Measurements from ENCODE around the gene DAGLA.

The DAGLA gene

DNA sequence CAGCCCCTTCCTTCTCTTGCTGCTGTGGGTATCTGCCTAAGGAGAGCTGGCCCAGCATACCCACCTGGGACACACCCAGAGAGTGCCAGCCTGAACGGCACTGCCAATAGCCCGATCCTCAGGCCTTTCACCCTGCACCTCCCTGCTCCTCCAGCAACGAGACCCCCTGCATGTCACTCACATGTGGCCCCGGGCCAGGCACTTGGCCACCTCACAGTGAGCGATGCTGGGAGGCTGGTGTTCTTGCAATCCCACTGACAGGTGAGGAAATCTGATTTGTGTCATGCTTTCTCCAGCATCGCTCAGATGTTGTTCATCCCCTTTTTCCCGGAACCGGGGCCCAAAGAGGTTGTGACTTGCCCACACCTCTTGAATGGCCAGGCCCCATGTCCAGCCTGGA is 20.5 kb downstream of the DAGLA start:
- TF ChIP-seq, protein P1, sequence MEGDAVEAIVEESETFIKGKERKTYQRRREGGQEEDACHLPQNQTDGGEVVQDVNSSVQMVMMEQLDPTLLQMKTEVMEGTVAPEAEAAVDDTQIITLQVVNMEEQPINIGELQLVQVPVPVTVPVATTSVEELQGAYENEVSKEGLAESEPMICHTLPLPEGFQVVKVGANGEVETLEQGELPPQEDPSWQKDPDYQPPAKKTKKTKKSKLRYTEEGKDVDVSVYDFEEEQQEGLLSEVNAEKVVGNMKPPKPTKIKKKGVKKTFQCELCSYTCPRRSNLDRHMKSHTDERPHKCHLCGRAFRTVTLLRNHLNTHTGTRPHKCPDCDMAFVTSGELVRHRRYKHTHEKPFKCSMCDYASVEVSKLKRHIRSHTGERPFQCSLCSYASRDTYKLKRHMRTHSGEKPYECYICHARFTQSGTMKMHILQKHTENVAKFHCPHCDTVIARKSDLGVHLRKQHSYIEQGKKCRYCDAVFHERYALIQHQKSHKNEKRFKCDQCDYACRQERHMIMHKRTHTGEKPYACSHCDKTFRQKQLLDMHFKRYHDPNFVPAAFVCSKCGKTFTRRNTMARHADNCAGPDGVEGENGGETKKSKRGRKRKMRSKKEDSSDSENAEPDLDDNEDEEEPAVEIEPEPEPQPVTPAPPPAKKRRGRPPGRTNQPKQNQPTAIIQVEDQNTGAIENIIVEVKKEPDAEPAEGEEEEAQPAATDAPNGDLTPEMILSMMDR (IDR thresholded peaks at IDR 0.05; ENCODE audit: insufficient read depth, low read length, poor library complexity, severe bottlenecking) = no peak
- no peak for TF ChIP-seq EZH2phosphoT487 (conservative IDR thresholded peaks at IDR 0.05; ENCODE audit: low read length)
- Histone ChIP-seq H3K79me2 (ENCODE audit: insufficient read depth, low read length) (no peaks in the 10 kb centered on the region), H3K9ac (ENCODE audit: low read length) (no peak overlapping the region), H3K9me3 (ENCODE audit: insufficient read depth, low read length) (no peaks in the 10 kb centered on the region), H3K4me2 (ENCODE audit: low read depth, low read length, poor library complexity, severe bottlenecking) (no peak overlapping the region), H2AFZ (ENCODE audit: low read depth, low read length, severe bottlenecking) (no peak overlapping the region), H3K9me2 (replicated peaks; ENCODE audit: insufficient read depth, low read length) (no peaks in the 10 kb centered on the region), H3F3A (ENCODE audit: insufficient read depth) (no peaks in the 10 kb centered on the region), H4K20me1 (ENCODE audit: low read depth, low read length) (no peaks in the 10 kb centered on the region), H3K36me3 (ENCODE audit: low read length) (no peaks in the 10 kb centered on the region), H3K27me3 (ENCODE audit: low read length) (no peaks in the 10 kb centered on the region), H3K4me3 (ENCODE audit: insufficient read depth, low read length, poor library complexity, severe bottlenecking) (no peak overlapping the region), H3K27ac (ENCODE audit: low read depth, low read length) (no peak overlapping the region)

DNA sequence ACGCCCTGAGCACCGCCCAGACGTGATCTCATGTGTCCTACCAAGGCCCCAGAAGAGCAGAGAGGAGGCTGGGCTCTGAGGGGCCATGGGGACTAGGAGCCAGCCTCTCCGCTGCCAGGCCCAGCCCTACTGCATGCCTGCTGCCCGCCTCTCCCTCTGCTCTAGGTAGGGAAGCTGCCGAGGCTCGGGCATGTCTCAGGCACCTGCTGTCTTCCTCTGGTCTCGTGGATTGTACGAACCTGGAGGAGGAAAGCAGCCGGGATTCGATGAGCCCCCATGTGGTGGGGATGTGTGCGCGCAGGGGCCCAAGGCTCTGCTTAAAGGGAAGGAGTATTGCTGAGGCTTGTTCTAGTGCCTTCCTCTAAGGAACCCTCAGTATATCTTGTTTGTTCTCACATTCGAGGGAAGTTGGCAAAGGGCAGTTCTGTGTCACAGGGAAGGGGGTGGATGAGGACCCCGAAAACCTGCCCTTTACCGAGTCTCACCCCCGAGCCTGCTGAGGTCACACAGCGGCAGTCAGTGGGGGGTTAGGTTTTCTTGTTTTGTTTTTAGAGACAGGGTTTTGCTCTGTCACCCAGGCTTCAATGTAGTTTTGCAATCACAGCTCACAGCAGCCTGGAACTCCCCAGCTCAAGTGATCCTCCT is 21.2 kb downstream of the DAGLA start:
- Histone ChIP-seq H3K4me3 (ENCODE audit: insufficient read depth, low read length, poor library complexity, severe bottlenecking) (no peak overlapping the region), H2AFZ (ENCODE audit: low read depth, low read length, severe bottlenecking) (no peak overlapping the region), H3K9ac (ENCODE audit: low read length) (no peak overlapping the region), H3K27me3 (ENCODE audit: low read length) (no peaks in the 10 kb centered on the region), H3K4me2 (ENCODE audit: low read depth, low read length, poor library complexity, severe bottlenecking) (no peak overlapping the region), H3K36me3 (ENCODE audit: low read length) (no peaks in the 10 kb centered on the region), H3K27ac (ENCODE audit: low read depth, low read length) (no peak overlapping the region), H3K9me3 (ENCODE audit: insufficient read depth, low read length) (no peaks in the 10 kb centered on the region), H3K79me2 (ENCODE audit: insufficient read depth, low read length) (no peaks in the 10 kb centered on the region), H3K9me2 (replicated peaks; ENCODE audit: insufficient read depth, low read length) (no peaks in the 10 kb centered on the region), H3F3A (ENCODE audit: insufficient read depth) (no peaks in the 10 kb centered on the region), H4K20me1 (ENCODE audit: low read depth, low read length) (no peaks in the 10 kb centered on the region)
- no peak for TF ChIP-seq EZH2phosphoT487 (conservative IDR thresholded peaks at IDR 0.05; ENCODE audit: low read length)
- TF ChIP-seq, protein P1 (IDR thresholded peaks at IDR 0.05; ENCODE audit: insufficient read depth, low read length, poor library complexity, severe bottlenecking) = no peak

DNA sequence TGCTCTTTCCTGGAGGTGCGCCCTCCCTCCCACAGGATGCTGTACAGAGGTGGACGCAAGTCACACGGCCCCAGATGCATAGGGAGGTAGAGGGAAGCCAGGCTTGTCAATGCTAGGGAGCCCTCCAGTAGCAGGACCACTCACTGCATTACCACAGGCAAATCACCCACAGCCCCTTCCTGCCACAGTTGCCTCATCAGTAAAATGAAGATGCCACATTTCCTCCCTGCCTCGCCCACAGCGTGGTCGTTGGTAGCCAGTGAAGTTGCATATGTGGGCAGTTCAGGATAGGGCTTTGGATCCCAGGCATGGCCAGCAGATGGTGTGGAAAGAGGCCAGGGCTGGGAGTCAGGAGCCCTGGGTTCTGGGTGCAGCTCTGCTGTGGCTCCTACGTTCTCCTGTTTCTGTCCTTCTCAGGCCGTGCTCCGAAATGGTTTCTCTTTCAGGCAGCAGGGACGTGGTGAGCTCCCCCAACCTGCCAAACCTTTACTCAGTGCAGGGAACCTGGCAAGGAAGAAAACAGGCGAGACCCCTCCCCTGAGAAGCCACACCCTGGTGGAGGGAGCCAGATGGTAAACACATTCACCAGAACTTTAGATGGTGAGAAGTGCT is 22.6 kb downstream of the DAGLA start:
- no peaks in the 10 kb centered on the region for H3K79me2 ChIP-seq (ENCODE audit: insufficient read depth, low read length)
- H3K9me3 ChIP-seq (ENCODE audit: insufficient read depth, low read length) = no peaks in the 10 kb centered on the region
- no peak overlapping the region for H3K27ac ChIP-seq (ENCODE audit: low read depth, low read length)
- H2AFZ ChIP-seq (ENCODE audit: low read depth, low read length, severe bottlenecking) = no peak overlapping the region
- no peak overlapping the region for H3K4me3 ChIP-seq (ENCODE audit: insufficient read depth, low read length, poor library complexity, severe bottlenecking)
- TF ChIP-seq EZH2phosphoT487 (conservative IDR thresholded peaks at IDR 0.05; ENCODE audit: low read length) = no peak
- TF ChIP-seq, protein P1 (IDR thresholded peaks at IDR 0.05; ENCODE audit: insufficient read depth, low read length, poor library complexity, severe bottlenecking) = no peak
- no peaks in the 10 kb centered on the region for H4K20me1 ChIP-seq (ENCODE audit: low read depth, low read length)
- H3K9me2 ChIP-seq (replicated peaks; ENCODE audit: insufficient read depth, low read length) = no peaks in the 10 kb centered on the region
- H3F3A ChIP-seq (ENCODE audit: insufficient read depth) = no peaks in the 10 kb centered on the region
- no peaks in the 10 kb centered on the region for H3K27me3 ChIP-seq (ENCODE audit: low read length)
- H3K9ac ChIP-seq (ENCODE audit: low read length) = no peak overlapping the region
- no peaks in the 10 kb centered on the region for H3K36me3 ChIP-seq (ENCODE audit: low read length)
- no peak overlapping the region for H3K4me2 ChIP-seq (ENCODE audit: low read depth, low read length, poor library complexity, severe bottlenecking)

Data from SU-DHL-6 (cell line).